Muscle layer of colon (tissue), 2 donors: Measurements from ENCODE around the gene USP34.
"Not testable (repeated sequence)": the region's sequence is repeated elsewhere in the genome, so short reads cannot be mapped to it uniquely, and the experiment has no call there.

Experiments used
- H3K27ac ChIP-seq: one replicate; pipeline ENCODE4 v1.7.0; 2013; ENCODE audit warnings: low read depth, mild to moderate bottlenecking, low read length, moderate library complexity
- H3K27me3 ChIP-seq, 2 donors: one replicate each; pipeline ENCODE4 v1.7.0; 2013; ENCODE audit warnings: low read length in 2 of 2, mild to moderate bottlenecking in 2 of 2; ENCODE audit not compliant: insufficient read depth in 2 of 2, control insufficient read depth in 1 of 2
- H3K36me3 ChIP-seq: one replicate; pipeline ENCODE4 v1.7.0; 2013; ENCODE audit warnings: mild to moderate bottlenecking, low read length; ENCODE audit not compliant: insufficient read depth
- H3K4me1 ChIP-seq: one replicate; pipeline ENCODE4 v1.7.0; 2013; ENCODE audit warnings: mild to moderate bottlenecking, low read length; ENCODE audit not compliant: insufficient read depth
- H3K4me3 ChIP-seq, 2 donors: one replicate each; pipeline ENCODE4 v1.7.0; 2013; ENCODE audit warnings: low read length in 2 of 2, low read depth in 1 of 2, mild to moderate bottlenecking in 1 of 2, moderate library complexity in 1 of 2
- H3K9ac ChIP-seq: one replicate; pipeline ENCODE4 v1.7.0; 2013; ENCODE audit warnings: low read length
- H3K9me3 ChIP-seq: one replicate; pipeline ENCODE4 v1.7.0; 2013; ENCODE audit warnings: mild to moderate bottlenecking, low read length
- donor health status: abdominal sarcoma.
- donor health status: Adenocarcinoma of cecum.

USP34 gene

GRCh38 chr2:61387588-61387987 lies 83.3 kb downstream of the USP34 start:
- H3K36me3 ChIP-seq, H3K27me3 ChIP-seq, H3K4me1 ChIP-seq, H3K27ac ChIP-seq, H3K9me3 ChIP-seq, H3K4me3 ChIP-seq, H3K9ac ChIP-seq: not testable (repeated sequence)

- H3K9ac ChIP-seq, H3K4me1 ChIP-seq, H3K4me3 ChIP-seq, H3K27me3 ChIP-seq, H3K9me3 ChIP-seq, H3K27ac ChIP-seq: not testable (repeated sequence)
- peaks cover 24% of the 10 kb centered on the region for H3K36me3 ChIP-seq
Measured at GRCh38 chr2:61380882-61381197, 90.0 kb downstream of the USP34 start.

DNA sequence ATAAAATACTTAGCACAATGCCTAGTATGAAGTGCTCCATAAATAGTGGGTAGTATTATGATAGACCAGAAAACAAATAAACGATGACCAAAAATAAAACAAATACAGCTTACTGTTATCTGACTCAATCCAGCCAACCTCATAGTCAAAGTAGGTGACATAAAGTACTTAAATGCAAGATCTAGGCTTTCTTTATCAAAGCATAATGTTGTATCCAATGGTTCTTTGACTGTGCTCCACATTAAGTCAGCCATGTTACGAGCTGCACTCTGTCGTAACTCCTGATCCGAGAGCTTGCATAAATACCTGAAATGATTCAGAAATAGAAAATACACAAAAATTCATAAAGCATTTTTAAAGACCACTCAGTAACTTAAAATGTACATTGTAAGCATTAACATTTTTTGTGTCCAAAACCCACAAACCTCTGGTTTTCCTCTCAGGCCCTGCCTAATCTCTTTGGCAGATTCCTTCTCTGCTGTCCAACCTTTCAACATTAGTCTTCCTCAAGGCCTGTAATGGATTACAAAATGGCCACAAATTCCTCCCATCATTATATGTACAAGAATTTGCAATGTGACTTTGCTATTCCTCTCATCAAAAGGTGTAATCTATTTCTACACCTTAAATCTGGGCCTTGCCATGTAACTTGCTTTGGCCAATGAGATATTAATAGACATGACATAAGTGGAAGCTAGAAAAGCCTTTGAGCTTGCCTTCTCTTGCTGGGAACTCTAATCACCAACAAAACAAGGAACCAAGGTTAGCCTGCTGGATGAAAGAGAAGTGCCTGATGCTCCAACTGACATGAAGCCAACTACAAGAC lies 90.6 kb downstream of the USP34 start:
- Histone ChIP-seq H3K4me1 (no peaks in the 10 kb centered on the region), H3K9ac (no peak overlapping the region), H3K36me3 (peaks cover 24% of the 10 kb centered on the region), H3K4me3 (no peak overlapping the region), H3K27me3 (no peaks in the 10 kb centered on the region), H3K9me3 (no peaks in the 10 kb centered on the region), H3K27ac (no peak overlapping the region)

DNA sequence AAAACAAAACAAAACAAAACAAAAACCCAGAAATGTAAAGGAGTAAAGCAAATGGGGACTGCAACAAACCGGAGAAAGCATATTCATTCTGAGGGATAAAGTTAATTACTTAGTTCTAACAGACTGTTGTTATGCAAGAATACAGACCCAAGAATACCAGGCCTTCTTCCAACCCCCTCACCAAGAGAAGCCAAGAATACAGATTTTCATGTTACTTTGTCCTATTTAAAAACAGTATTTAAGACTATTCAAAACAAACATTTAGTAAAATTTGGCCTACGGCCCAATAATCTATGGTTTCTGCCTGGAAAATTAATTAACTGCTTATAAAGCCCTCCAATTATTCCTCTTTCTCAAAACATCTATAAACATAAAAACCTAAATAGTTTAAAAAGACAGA lies 91.4 kb downstream of the USP34 start:
- no peak overlapping the region for H3K4me3 ChIP-seq
- H3K9ac ChIP-seq: no peak overlapping the region
- H3K9me3 ChIP-seq: no peaks in the 10 kb centered on the region
- H3K36me3 ChIP-seq: peaks cover 28% of the 10 kb centered on the region
- H3K27ac ChIP-seq: no peak overlapping the region
- H3K4me1 ChIP-seq: no peaks in the 10 kb centered on the region
- H3K27me3 ChIP-seq: no peaks in the 10 kb centered on the region

DNA sequence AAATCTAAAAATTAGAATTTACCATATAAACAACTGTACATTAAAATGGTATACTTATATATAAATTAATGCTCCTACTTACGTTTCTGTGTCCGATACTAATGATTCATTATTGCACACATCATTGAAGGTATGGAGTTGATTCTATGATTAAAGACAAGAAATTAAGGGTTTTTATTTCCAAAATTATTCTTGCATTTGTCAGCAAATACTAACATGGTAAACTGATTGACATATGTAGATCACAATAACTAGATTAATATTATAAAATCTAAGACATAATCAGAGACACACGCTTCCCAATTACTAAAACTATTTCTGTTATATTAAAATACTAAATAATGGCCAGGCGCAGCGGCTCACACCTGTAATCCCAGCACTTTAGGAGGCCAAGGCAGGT lies 92.6 kb downstream of the USP34 start:
- Histone ChIP-seq H3K9me3 (no peaks in the 10 kb centered on the region), H3K27me3 (no peaks in the 10 kb centered on the region), H3K4me3 (no peak overlapping the region), H3K9ac (no peak overlapping the region), H3K36me3 (peaks cover 37% of the 10 kb centered on the region), H3K4me1 (no peaks in the 10 kb centered on the region), H3K27ac (no peak overlapping the region)

DNA sequence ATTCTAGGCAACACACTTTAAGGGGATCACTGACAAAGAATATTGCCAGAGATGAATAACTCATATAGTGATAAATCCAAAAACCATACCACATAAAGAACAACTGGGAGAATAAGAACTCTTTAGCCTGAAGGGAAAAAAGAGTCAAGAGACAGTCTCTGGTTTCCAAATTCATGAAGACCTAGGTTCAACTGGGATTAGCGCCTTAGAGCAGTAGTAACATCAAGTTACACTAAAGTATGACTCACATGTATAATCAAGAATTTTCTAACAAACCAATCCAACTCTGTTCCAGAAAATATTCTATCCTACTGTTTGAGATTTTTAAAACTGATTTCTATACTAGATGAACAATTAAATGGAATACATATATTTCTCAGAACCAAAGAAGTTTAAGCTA lies 93.8 kb downstream of the USP34 start:
- Histone ChIP-seq H3K4me3 (no peak overlapping the region), H3K27me3 (no peaks in the 10 kb centered on the region), H3K9ac (no peak overlapping the region), H3K27ac (no peak overlapping the region), H3K9me3 (no peaks in the 10 kb centered on the region), H3K36me3 (peaks cover 37% of the 10 kb centered on the region), H3K4me1 (no peaks in the 10 kb centered on the region)

DNA sequence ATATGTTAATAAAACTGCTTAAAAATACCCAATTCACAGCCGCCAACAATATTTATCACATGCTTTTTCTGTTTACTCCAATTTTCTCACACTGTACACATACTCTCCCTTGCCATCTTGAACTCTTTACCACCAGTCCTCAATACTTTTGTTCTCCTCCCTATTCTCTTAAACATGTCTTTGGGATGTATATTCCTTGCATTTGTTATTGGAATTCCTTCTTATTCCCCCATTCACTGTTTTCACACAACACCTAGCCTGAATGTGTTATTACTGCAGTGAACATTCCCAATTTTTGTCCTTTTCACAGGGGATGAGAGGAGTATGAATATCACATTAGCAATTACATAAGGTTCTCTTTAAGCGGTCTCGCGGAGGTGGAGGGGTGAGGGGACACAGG lies 94.7 kb downstream of the USP34 start:
- no peaks in the 10 kb centered on the region for H3K4me1 ChIP-seq
- no peak overlapping the region for H3K27ac ChIP-seq
- no peaks in the 10 kb centered on the region for H3K27me3 ChIP-seq
- H3K9ac ChIP-seq: no peak overlapping the region
- H3K4me3 ChIP-seq: no peak overlapping the region
- H3K9me3 ChIP-seq: no peaks in the 10 kb centered on the region
- peaks cover 37% of the 10 kb centered on the region for H3K36me3 ChIP-seq

DNA sequence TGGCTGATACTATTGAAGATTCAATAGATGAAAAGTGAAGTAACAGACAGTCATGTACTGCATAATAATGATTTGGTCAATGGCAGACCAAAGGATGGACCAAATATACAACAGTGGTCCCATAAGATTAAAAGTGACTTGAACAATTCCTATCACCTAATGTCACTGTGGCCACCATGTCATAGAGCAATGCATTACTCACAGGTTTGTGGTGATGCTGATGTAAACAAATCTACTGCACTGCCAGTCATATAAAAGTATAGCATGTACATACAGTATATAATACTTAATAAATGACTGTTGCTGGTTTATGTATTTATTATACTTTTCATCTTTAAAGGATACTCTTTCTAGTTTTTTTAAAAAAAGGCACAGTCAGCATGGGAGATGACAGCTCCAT lies 99.9 kb downstream of the USP34 start:
- no peaks in the 10 kb centered on the region for H3K4me1 ChIP-seq
- no peak overlapping the region for H3K9ac ChIP-seq
- H3K9me3 ChIP-seq: no peaks in the 10 kb centered on the region
- H3K27me3 ChIP-seq: no peaks in the 10 kb centered on the region
- no peak overlapping the region for H3K27ac ChIP-seq
- peaks cover 24% of the 10 kb centered on the region for H3K36me3 ChIP-seq
- H3K4me3 ChIP-seq: no peak overlapping the region

- H3K27ac ChIP-seq: no peak overlapping the region
- no peaks in the 10 kb centered on the region for H3K4me1 ChIP-seq
- no peaks in the 10 kb centered on the region for H3K27me3 ChIP-seq
- H3K9ac ChIP-seq: no peak overlapping the region
- H3K36me3 ChIP-seq: peaks cover 14% of the 10 kb centered on the region
- no peaks in the 10 kb centered on the region for H3K9me3 ChIP-seq
- no peak overlapping the region for H3K4me3 ChIP-seq
Measured at GRCh38 chr2:61368687-61369665, 101.9 kb downstream of the USP34 start.

- no peak overlapping the region for H3K27ac ChIP-seq
- no peak overlapping the region for H3K4me3 ChIP-seq
- H3K27me3 ChIP-seq: no peaks in the 10 kb centered on the region
- no peaks in the 10 kb centered on the region for H3K4me1 ChIP-seq
- H3K9ac ChIP-seq: no peak overlapping the region
- H3K9me3 ChIP-seq: no peaks in the 10 kb centered on the region
- H3K36me3 ChIP-seq: peaks cover 16% of the 10 kb centered on the region
Measured at GRCh38 chr2:61367177-61367576, 103.7 kb downstream of the USP34 start.

- no peak overlapping the region for H3K9ac ChIP-seq
- no peaks in the 10 kb centered on the region for H3K9me3 ChIP-seq
- H3K4me3 ChIP-seq: no peak overlapping the region
- no peak overlapping the region for H3K27ac ChIP-seq
- H3K36me3 ChIP-seq: peaks cover 12% of the 10 kb centered on the region
- peaks cover 6% of the 10 kb centered on the region for H3K4me1 ChIP-seq
- H3K27me3 ChIP-seq: no peaks in the 10 kb centered on the region
Measured at GRCh38 chr2:61363580-61363979, 107.3 kb downstream of the USP34 start.
